Activated naive CD4-positive, alpha-beta T cell treated with anti-CD3 and anti-CD28 coated beads for 36 hours (primary cell): ENCODE data around the gene RETREG3. TPM values are rescaled to one million over a fixed set of nuclear protein-coding genes. Genes with fewer than 3 reads are reported as not detected.
"Not testable (repeated sequence)": the region's sequence is repeated elsewhere in the genome, so short reads cannot be mapped to it uniquely, and the experiment has no call there.

ENCODE experiments used
- CTCF ChIA-PET: fragments of 350-600 bp; sonication (Branson Sonifier 250); formaldehyde crosslinking; loops from one replicate; lab custom pipeline; 2021; ENCODE audit warnings: antibody characterized with exemption; lab: Charles Lee
- DNase-seq: peaks from one replicate; pipeline ENCODE4 v3.0.0-alpha.2; 2020
- H3K27ac Mint-ChIP-seq: one replicate; pipeline ENCODE4 v1.8.0; 2021; ENCODE audit warnings: mild to moderate bottlenecking, mixed read lengths
- H3K27me3 Mint-ChIP-seq: one replicate; pipeline ENCODE4 v1.8.0; 2021; ENCODE audit warnings: low read depth, mixed read lengths
- H3K36me3 Mint-ChIP-seq: one replicate; pipeline ENCODE4 v1.8.0; 2021; ENCODE audit warnings: low read depth, mixed read lengths
- H3K4me1 Mint-ChIP-seq: one replicate; pipeline ENCODE4 v1.8.0; 2021; ENCODE audit warnings: low read depth, mixed read lengths
- H3K4me3 Mint-ChIP-seq: one replicate; pipeline ENCODE4 v1.8.0; 2021; ENCODE audit warnings: mild to moderate bottlenecking, moderate library complexity, mixed read lengths
- H3K9me3 Mint-ChIP-seq: one replicate; pipeline ENCODE4 v1.8.0; 2021; ENCODE audit warnings: mixed read lengths
- intact Hi-C: fragments of 100-400 bp; cut with micrococcal nuclease; formaldehyde crosslinking; loops from one replicate; pipeline ENCODE4 v1.15.1; 2023
- total RNA-seq, 2 experiments: library from RNA; stranded (reverse); gene quantifications; one replicate each; pipeline ENCODE4 v1.2.3, GENCODE V29; 2021

RETREG3 gene
- total RNA-seq, 2 experiments from 2014 or later = 28.6 to 33.5 TPM

- H3K4me1 Mint-ChIP-seq = peaks cover 22% of the 10 kb centered on the region
- H3K9me3 Mint-ChIP-seq, H3K36me3 Mint-ChIP-seq, H3K4me3 Mint-ChIP-seq, CTCF ChIA-PET, H3K27me3 Mint-ChIP-seq, H3K27ac Mint-ChIP-seq, DNase-seq: not testable (repeated sequence)
- intact Hi-C loops = loop anchor here (2.0 kb wide), 1 partner anchor 21 kb away; the partner anchor contains the start of gene PSMC3IP
These were observed 53.1 kb downstream of the RETREG3 start for GRCh38 chr17:42555961-42556617.

GRCh38 chr17:42555122-42555622 is 54.0 kb downstream of the RETREG3 start:
- DNase-seq = no peak
- CTCF ChIA-PET = interaction anchor here (0.6 kb wide), 1 partner anchor 57 kb away, joined by 3 read pairs; no protein-coding TSS in a partner anchor
- H3K4me1 Mint-ChIP-seq = peaks cover 19% of the 10 kb centered on the region
- intact Hi-C loops = loop anchor here (2.0 kb wide), 1 partner anchor 22 kb away; the partner anchor contains the start of gene PSMC3IP
- H3K36me3 Mint-ChIP-seq = no peaks in the 10 kb centered on the region
- H3K9me3 Mint-ChIP-seq = no peaks in the 10 kb centered on the region
- peak overlapping the region; percentile 92 for H3K4me3 Mint-ChIP-seq
- H3K27ac Mint-ChIP-seq = peak overlapping the region; percentile 91
- no peaks in the 10 kb centered on the region for H3K27me3 Mint-ChIP-seq

- H3K27ac Mint-ChIP-seq = peak overlapping the region; percentile 91
- CTCF ChIA-PET = interaction anchor here (0.6 to 1.1 kb wide), 5 partner anchors 10 to 57 kb away, joined by 3 to 4 read pairs (median 3); no protein-coding TSS in a partner anchor
- peaks cover 19% of the 10 kb centered on the region for H3K4me1 Mint-ChIP-seq
- H3K36me3 Mint-ChIP-seq = no peaks in the 10 kb centered on the region
- H3K9me3 Mint-ChIP-seq = no peaks in the 10 kb centered on the region
- H3K4me3 Mint-ChIP-seq = peak overlapping the region; percentile 92
- intact Hi-C loops = loop anchor here (2.0 kb wide), 1 partner anchor 22 kb away; the partner anchor contains the start of gene PSMC3IP
- DNase-seq = peak; percentile 80
- no peaks in the 10 kb centered on the region for H3K27me3 Mint-ChIP-seq
These were observed 54.7 kb downstream of the RETREG3 start for GRCh38 chr17:42554250-42555121.

- Mint-ChIP-seq H3K4me3 (peak overlapping the region; percentile 92), H3K4me1 (peaks cover 25% of the 10 kb centered on the region), H3K27ac (peak overlapping the region; percentile 91), H3K27me3 (no peaks in the 10 kb centered on the region), H3K36me3 (no peaks in the 10 kb centered on the region), H3K9me3 (no peaks in the 10 kb centered on the region)
- intact Hi-C loops = loop anchor here (2.0 kb wide), 1 partner anchor 23 kb away; the partner anchor contains the start of gene PSMC3IP
- CTCF ChIA-PET = interaction anchor here (0.6 to 1.1 kb wide), 4 partner anchors 10 to 24 kb away, joined by 3 to 4 read pairs (median 3); no protein-coding TSS in a partner anchor
- DNase-seq = peak; percentile 45
These were observed 55.3 kb downstream of the RETREG3 start for GRCh38 chr17:42553866-42554249.

- H3K4me3 Mint-ChIP-seq = peak overlapping the region; percentile 92
- no peak for DNase-seq
- H3K27ac Mint-ChIP-seq = no peak overlapping the region
- H3K4me1 Mint-ChIP-seq = peaks cover 28% of the 10 kb centered on the region
- intact Hi-C loops = no loop called here
- no peaks in the 10 kb centered on the region for H3K36me3 Mint-ChIP-seq
- no peaks in the 10 kb centered on the region for H3K9me3 Mint-ChIP-seq
- no peaks in the 10 kb centered on the region for H3K27me3 Mint-ChIP-seq
- CTCF ChIA-PET = interaction anchor here (1.1 kb wide), 1 partner anchor 12 kb away, joined by 3 read pairs; no protein-coding TSS in a partner anchor
These were observed 55.9 kb downstream of the RETREG3 start for GRCh38 chr17:42553161-42553818.

- DNase-seq, H3K36me3 Mint-ChIP-seq, H3K27me3 Mint-ChIP-seq, H3K9me3 Mint-ChIP-seq, intact Hi-C loops: not testable (repeated sequence)
- CTCF ChIA-PET = interaction anchor here (1.2 kb wide), 1 partner anchor 11 kb away, joined by 4 read pairs; no protein-coding TSS in a partner anchor
- Mint-ChIP-seq H3K4me1 (peaks cover 28% of the 10 kb centered on the region), H3K4me3 (peak within 1 kb of the TSS; percentile 92), H3K27ac (peak within 1 kb of the TSS; percentile 91)
These were observed 56.4 kb downstream of the RETREG3 start, which contains the start of gene HSD17B1 for GRCh38 chr17:42552736-42553135. Gene HSD17B1, plus strand, starts transcription at chr17:42552923. Its CDS starts 11 bp downstream, at chr17:42552934.

- DNase-seq = no peak
- Mint-ChIP-seq H3K4me3 (no peak overlapping the region), H3K9me3 (no peaks in the 10 kb centered on the region), H3K27ac (no peak overlapping the region), H3K36me3 (no peaks in the 10 kb centered on the region), H3K27me3 (no peaks in the 10 kb centered on the region), H3K4me1 (peaks cover 21% of the 10 kb centered on the region)
- intact Hi-C loops = loop anchor here (1.0 kb wide), 1 partner anchor 214 kb away; no protein-coding TSS in a partner anchor
- CTCF ChIA-PET = interaction anchor here (0.6 to 1.5 kb wide), 6 partner anchors 11 to 215 kb away, joined by 3 to 10 read pairs (median 5); partner anchors contain the start of gene PSMC3IP
These were observed 60.0 kb downstream of the RETREG3 start for GRCh38 chr17:42548993-42549755.

- intact Hi-C loops = loop anchor here (1.0 kb wide), 1 partner anchor 215 kb away; no protein-coding TSS in a partner anchor
- peak overlapping the region; percentile 21 for H3K4me3 Mint-ChIP-seq
- no peaks in the 10 kb centered on the region for H3K27me3 Mint-ChIP-seq
- H3K4me1 Mint-ChIP-seq = peaks cover 13% of the 10 kb centered on the region
- no peak overlapping the region for H3K27ac Mint-ChIP-seq
- CTCF ChIA-PET = interaction anchor here (0.6 to 1.5 kb wide), 7 partner anchors 11 to 216 kb away, joined by 3 to 10 read pairs (median 5); partner anchors contain the start of genes NAGLU and PSMC3IP
- no peaks in the 10 kb centered on the region for H3K36me3 Mint-ChIP-seq
- no peaks in the 10 kb centered on the region for H3K9me3 Mint-ChIP-seq
- DNase-seq = peak; percentile 89
These were observed 60.9 kb downstream of the RETREG3 start for GRCh38 chr17:42548070-42548837.

- Mint-ChIP-seq H3K4me3 (no peak overlapping the region), H3K27ac (no peak overlapping the region), H3K9me3 (no peaks in the 10 kb centered on the region), H3K4me1 (peaks cover 9% of the 10 kb centered on the region), H3K36me3 (peaks cover 2% of the 10 kb centered on the region), H3K27me3 (no peaks in the 10 kb centered on the region)
- CTCF ChIA-PET = interaction anchor here (1.0 to 1.5 kb wide), 3 partner anchors 12 to 31 kb away, joined by 3 to 10 read pairs (median 5); partner anchors contain the start of genes NAGLU and PSMC3IP
- intact Hi-C loops = loop anchor here (1.0 kb wide), 1 partner anchor 216 kb away; no protein-coding TSS in a partner anchor
- no peak for DNase-seq
These were observed 61.5 kb downstream of the RETREG3 start for GRCh38 chr17:42547698-42548069.

- Mint-ChIP-seq H3K27me3 (no peaks in the 10 kb centered on the region), H3K4me1 (peaks cover 9% of the 10 kb centered on the region), H3K4me3 (no peak overlapping the region), H3K9me3 (no peaks in the 10 kb centered on the region), H3K36me3 (peaks cover 2% of the 10 kb centered on the region), H3K27ac (no peak overlapping the region)
- intact Hi-C loops = no loop called here
- CTCF ChIA-PET = no interaction called here
- no peak for DNase-seq
These were observed 62.1 kb downstream of the RETREG3 start for GRCh38 chr17:42547001-42547461.
